LNCAP (cell line): ENCODE measurements around the gene SAP30L.

Experiments
- CTCF ChIP-seq: fragments of 450-650 bp; IDR thresholded peaks from 2 replicates; pipeline ENCODE4 v1.5.1; 2017; ENCODE audit warnings: mild to moderate bottlenecking

SAP30L gene

GRCh38 chr5:154494036-154494435 lies 48.2 kb downstream of the SAP30L start:
- no peak for TF ChIP-seq CTCF

- no peak for TF ChIP-seq CTCF
Measured at GRCh38 chr5:154498591-154498990, 52.8 kb downstream of the SAP30L start.

GRCh38 chr5:154498994-154499393 lies 53.2 kb downstream of the SAP30L start:
- no peak for TF ChIP-seq CTCF

GRCh38 chr5:154501566-154501965 lies 55.8 kb downstream of the SAP30L start:
- TF ChIP-seq CTCF = no peak

GRCh38 chr5:154502180-154502579 lies 56.4 kb downstream of the SAP30L start:
- no peak for TF ChIP-seq CTCF

DNA sequence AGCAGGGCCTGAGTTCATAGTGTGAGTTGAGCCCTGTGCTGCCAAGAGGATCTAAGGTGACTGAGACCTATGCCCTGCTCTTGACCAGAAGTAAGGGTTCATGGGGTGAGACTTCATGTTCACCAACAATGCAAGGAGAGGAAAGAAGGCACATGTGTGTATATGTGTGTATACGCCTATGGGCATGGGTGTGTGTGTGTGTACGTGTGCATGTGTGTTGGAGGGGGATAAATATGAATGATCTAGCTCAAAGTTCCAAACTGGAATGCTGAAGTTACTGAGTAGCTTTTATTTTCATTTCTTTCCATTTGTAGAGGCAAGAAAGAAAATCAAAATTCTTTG lies 57.9 kb downstream of the SAP30L start:
- no peak for TF ChIP-seq CTCF

DNA sequence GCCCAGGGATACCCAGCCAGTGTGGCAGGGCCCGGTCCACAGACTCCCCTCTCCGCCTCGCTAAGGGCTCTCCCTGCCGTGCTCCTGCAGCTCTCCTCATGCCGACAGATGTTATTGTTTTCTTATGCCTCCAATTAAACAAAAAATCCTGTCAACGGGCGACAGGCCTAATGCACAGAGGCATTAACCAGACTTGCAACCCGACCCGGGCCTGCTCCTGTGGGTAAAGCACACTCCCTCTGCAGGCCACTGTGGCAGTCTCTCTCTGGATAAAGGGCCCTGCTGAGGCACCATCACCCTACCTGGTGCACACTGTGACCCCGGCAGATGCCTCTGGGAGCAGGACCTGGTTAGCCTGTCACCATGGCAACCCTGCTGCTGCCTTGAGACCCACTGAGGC lies 59.8 kb downstream of the SAP30L start:
- TF ChIP-seq CTCF = no peak

DNA sequence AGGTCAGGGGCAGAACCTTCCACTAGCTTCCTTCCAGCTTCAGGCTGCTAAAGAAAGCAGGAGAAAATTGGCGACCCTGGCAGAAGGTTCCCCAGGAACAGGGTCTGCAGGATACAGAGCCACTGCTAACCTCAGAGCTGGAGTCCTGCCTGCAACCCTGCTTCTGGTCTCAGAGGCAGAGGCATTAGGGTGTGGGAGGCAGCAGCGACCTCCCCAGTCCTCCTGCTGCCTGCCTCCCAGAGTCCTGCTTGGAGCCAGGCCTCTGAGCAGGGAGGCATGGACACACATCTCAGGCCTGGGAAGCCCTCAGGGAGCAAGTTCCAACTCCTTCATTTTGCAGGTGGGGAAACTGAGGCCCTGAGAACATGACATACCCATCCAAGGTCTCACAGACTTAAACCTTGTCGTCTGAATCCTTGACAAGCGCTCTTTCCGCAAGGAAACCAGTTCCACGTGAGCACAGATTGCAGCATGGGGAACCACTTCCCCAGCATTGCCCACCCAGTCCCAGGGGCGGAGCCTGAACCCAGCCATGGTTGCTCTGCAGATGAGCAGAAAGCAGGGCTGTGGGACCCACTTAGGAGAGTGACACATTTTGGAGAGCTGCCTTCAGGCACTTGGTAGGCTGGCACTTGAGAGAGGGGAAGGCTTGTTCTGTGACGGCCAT lies 60.4 kb downstream of the SAP30L start:
- no peak for TF ChIP-seq CTCF
